K562 (cell line): ENCODE results near the gene ELOVL4. TPM values are rescaled to one million over a fixed set of nuclear protein-coding genes. Genes with fewer than 3 reads are reported as not detected.

ENCODE experiments used
- ATAC-seq: fragments of 200-7000 bp; cut with Tn5 transposase; 3 replicates; pipeline ENCODE4 v1.9.1; 2020; ENCODE audit warnings: moderate library complexity
- BruUV-seq: library from RNA; stranded (reverse); fragments of 400-500 nt; replicated peaks from 2 replicates; lab custom pipeline; 2021; lab: Mats Ljungman, UMichigan
- CTCF ChIA-PET: fragments of 300-600 bp; formaldehyde crosslinking; extraction: SDS; loops from one replicate; lab custom pipeline; 2021; ENCODE audit warnings: low intra/inter-chr PET ratio; lab: Yijun Ruan, JAX
- POLR2A ChIA-PET: fragments of 300-600, 350-650 bp; sonication (Branson Sonifier 250); formaldehyde crosslinking; extraction: SDS; loops from one replicate; lab custom pipeline; 2021; ENCODE audit warnings: antibody characterized with exemption, inconsistent platforms; lab: Yijun Ruan, JAX
- DNase-seq, 4 experiments: peaks; one replicate each; pipeline versions ENCODE4 v3.0.0 to v3.0.0-alpha.2; 2011 to 2018; ENCODE audit warnings: low spot score in 3 of 4, mixed read lengths in 3 of 4; ENCODE audit errors: extremely low read depth in 1 of 4
- FAIRE-seq: peaks from 2 replicates; lab custom pipeline; 2011; peaks lifted over from hg19 to GRCh38; lab: Jason Lieb, UNC
- H2AFZ ChIP-seq: 2 replicates; pipeline ENCODE4 v1.6.0; 2011; ENCODE audit warnings: low read depth, low read length, control low read depth, inconsistent platforms
- H3K27ac ChIP-seq: fragments of 200-600 bp; 3 replicates; pipeline ENCODE4 v1.8.0; 2011; ENCODE audit warnings: low read depth, mild to moderate bottlenecking, control low read depth, inconsistent platforms, low read length, moderate library complexity, mixed read lengths; ENCODE audit errors: extremely low read depth
- H3K27me3 ChIP-seq, 2 experiments: fragments of 300-600 bp in 1 of 2; 2 replicates in 1 of 2; 3 replicates in 1 of 2; pipeline versions ENCODE4 v1.6.0 to v1.8.0; 2011; ENCODE audit warnings: inconsistent platforms in 2 of 2, low read length in 2 of 2, mild to moderate bottlenecking in 1 of 2, mixed read lengths in 1 of 2, moderate library complexity in 1 of 2; ENCODE audit not compliant: control insufficient read depth in 2 of 2, insufficient read depth in 2 of 2
- H3K36me3 ChIP-seq: fragments of 300-600 bp; 3 replicates; pipeline ENCODE4 v1.8.0; 2011; ENCODE audit warnings: mild to moderate bottlenecking, low read length, inconsistent platforms; ENCODE audit not compliant: control insufficient read depth, insufficient read depth
- H3K4me1 ChIP-seq, 2 experiments: fragments of 200-600 bp in 1 of 2; replicated peaks in 1 of 2; 2 replicates in 1 of 2; 3 replicates in 1 of 2; pipeline versions ENCODE4 v1.5.1 to v1.8.0; 2011; ENCODE audit warnings: inconsistent platforms in 2 of 2, low read length in 2 of 2, mild to moderate bottlenecking in 1 of 2, mixed read lengths in 1 of 2, moderate library complexity in 1 of 2; ENCODE audit not compliant: control insufficient read depth in 2 of 2, insufficient read depth in 2 of 2
- H3K4me2 ChIP-seq: 2 replicates; pipeline ENCODE4 v1.6.1; 2011; ENCODE audit warnings: low read length, control low read depth, inconsistent platforms, mixed read lengths; ENCODE audit not compliant: insufficient read depth
- H3K4me3 ChIP-seq: fragments of 200-600 bp; sonication (generic), shearing (Covaris generic); 2 replicates; pipeline ENCODE4 v1.5.1; 2016; ENCODE audit warnings: control low read depth, inconsistent platforms
- H3K79me2 ChIP-seq: fragments of 200-600 bp; 3 replicates; pipeline ENCODE4 v1.8.0; 2011; ENCODE audit warnings: low read length, inconsistent platforms; ENCODE audit not compliant: control insufficient read depth, insufficient read depth
- H3K9ac ChIP-seq, 2 experiments: 2 replicates each; pipeline versions ENCODE4 v1.6.0 to v1.6.1; 2011; ENCODE audit warnings: low read depth in 2 of 2, low read length in 2 of 2, control low read depth in 1 of 2, inconsistent platforms in 1 of 2, mild to moderate bottlenecking in 1 of 2, mixed read lengths in 1 of 2; ENCODE audit not compliant: insufficient read depth in 1 of 2
- H3K9me1 ChIP-seq: one replicate; pipeline ENCODE4 v1.6.0; 2011; ENCODE audit warnings: inconsistent platforms, mild to moderate bottlenecking, low read length, moderate library complexity; ENCODE audit not compliant: control insufficient read depth, insufficient read depth
- H3K9me3 ChIP-seq: replicated peaks from 2 replicates; pipeline ENCODE4 v1.5.1; 2011; ENCODE audit warnings: low read depth, low read length, inconsistent platforms; ENCODE audit not compliant: control insufficient read depth, insufficient read depth
- H4K20me1 ChIP-seq: replicated peaks from 2 replicates; pipeline ENCODE4 v1.6.1; 2011; ENCODE audit warnings: low read length, inconsistent platforms, mixed read lengths; ENCODE audit not compliant: control insufficient read depth, insufficient read depth
- FUS ChIP-seq: fragments of 200-400 bp; formaldehyde crosslinking; optimal IDR thresholded peaks from 2 replicates; pipeline ENCODE3; 2017; ENCODE audit warnings: low read depth, low read length
- ILF3 ChIP-seq: fragments of 450-650 bp; IDR thresholded peaks from 2 replicates; pipeline ENCODE4 v1.6.1; 2018; ENCODE audit warnings: antibody characterized with exemption, mild to moderate bottlenecking, moderate library complexity, borderline replicate concordance
- POLR2G ChIP-seq: fragments of 200-400 bp; formaldehyde crosslinking; IDR thresholded peaks from 2 replicates; pipeline ENCODE4 v1.6.1; 2017; ENCODE audit warnings: low read depth, mild to moderate bottlenecking, antibody characterized with exemption, low read length, moderate library complexity
- SMARCB1 ChIP-seq: IDR thresholded peaks from 2 replicates; pipeline ENCODE4 v1.6.1; 2011; ENCODE audit warnings: improper control_type of control experiment, low read depth; ENCODE audit not compliant: insufficient read length
- TSHZ1 ChIP-seq: fragments of 250-450 bp; sonication (Bioruptor Pico); IDR thresholded peaks from 2 replicates; pipeline ENCODE4 v1.4.0; 2020; ENCODE audit warnings: mild to moderate bottlenecking, moderate library complexity
- USF2 ChIP-seq: sonication (generic); formaldehyde crosslinking; IDR thresholded peaks from 2 replicates; pipeline ENCODE4 v1.5.0; 2020; ENCODE audit warnings: missing genetic modification reagents
- ZBED1 ChIP-seq: IDR thresholded peaks from 2 replicates; pipeline ENCODE4 v1.6.1; 2014
- ZBTB12 ChIP-seq: fragments of 250-450 bp; sonication (Bioruptor Pico); IDR thresholded peaks from 2 replicates; pipeline ENCODE4 v1.4.0; 2020
- ZBTB33 ChIP-seq: sonication (generic); formaldehyde crosslinking; IDR thresholded peaks from 2 replicates; pipeline ENCODE4 v1.8.1; 2023; ENCODE audit warnings: mild to moderate bottlenecking, missing genetic modification reagents
- ZNF384 ChIP-seq: IDR thresholded peaks from 2 replicates; pipeline ENCODE4 v1.6.1; 2012; ENCODE audit warnings: low read depth, low read length, improper control_type of control experiment
- ZNF639 ChIP-seq, 2 experiments: fragments of 200-800 bp in 1 of 2; sonication (Bioruptor generic) in 1 of 2; sonication (generic) in 1 of 2; formaldehyde crosslinking in 1 of 2; IDR thresholded peaks in 1 of 2; conservative IDR thresholded peaks in 1 of 2; 2 replicates each; pipeline versions ENCODE4 v1.5.0 to v1.6.1; 2016 to 2020; ENCODE audit warnings: missing compliant biosample characterization in 1 of 2, missing genetic modification characterization in 1 of 2, missing genetic modification reagents in 1 of 2
- WGBS: fragments of 100-300 bp; shearing (Covaris generic); methylation state at CpG from one replicate; pipeline ENCODE4 v1.1.6; 2016; ENCODE audit warnings: low coverage, mixed read lengths; ENCODE audit not compliant: insufficient coverage; ENCODE audit errors: missing lambda C conversion rate; 5-methylcytosine and 5-hydroxymethylcytosine counted together
- in situ Hi-C: fragments of 300-500 bp; cut with MboI; formaldehyde crosslinking; loops from 4 replicates; pipeline ENCODE4 v1.15.0; 2018; ENCODE audit warnings: inconsistent platforms, mixed read lengths
- intact Hi-C: fragments of 100-400 bp; cut with micrococcal nuclease; formaldehyde crosslinking; loops from 2 replicates; pipeline ENCODE4 v1.14.2; 2022
- polyA plus RNA-seq, 8 experiments: library from polyadenylated mRNA; depleted of rRNA in 4 of 8; stranded (reverse) in 5 of 8; unstranded in 3 of 8; fragments of >200 nt; fragmentation: Nextera tagmentation in 2 of 8; fragmentation: Illumina TruSeq in 1 of 8; extraction: Ambion mirVana in 2 of 8; extraction: Trizol in 1 of 8; gene quantifications; 2 replicates each; pipeline versions ENCODE4 v1.2.1 to v1.2.3, GENCODE V29; 2011 to 2014; ENCODE audit warnings: inconsistent platforms in 1 of 8, missing spikeins in 1 of 8
- total RNA-seq, 7 experiments: library from RNA; depleted of rRNA in 6 of 7; stranded (reverse); fragments of >200 nt in 6 of 7; fragmentation: Illumina TruSeq in 2 of 7; extraction: Trizol in 2 of 7; gene quantifications; 2 replicates each; pipeline versions ENCODE4 v1.2.1 to v1.2.3, GENCODE V29; 2011 to 2021; ENCODE audit warnings: low replicate concordance in 1 of 7

Gene ELOVL4
- total and polyA plus RNA-seq, 9 of the 15 experiments (the other 6 are each of a cell fraction or from before 2014, with no cell fraction given), result not detected

GRCh38 chr6:79984261-79984660 lies 36.9 kb upstream of the ELOVL4 start:
- BruUV-seq, result no TSS peak
- Histone ChIP-seq H3K36me3 (no peaks in the 10 kb centered on the region), H2AFZ (no peak overlapping the region), H3K4me2 (no peak overlapping the region), H3K9me1 (no peaks in the 10 kb centered on the region), H3K9ac (no peak overlapping the region), H3K9me3 (no peaks in the 10 kb centered on the region), H3K4me1 (no peaks in the 10 kb centered on the region), H4K20me1 (no peaks in the 10 kb centered on the region), H3K27me3 (no peaks in the 10 kb centered on the region), H3K79me2 (no peaks in the 10 kb centered on the region), H3K27ac (no peak overlapping the region), H3K4me3 (no peak overlapping the region)
- FAIRE-seq (peak; percentile 11), DNase-seq (no peak), ATAC-seq (peak; percentile 44; the same call in 1 of the 3 replicates)
- WGBS, result 0% methylated on average over 2 of the region's 2 CpGs
- in situ Hi-C loops (no loop called here), intact Hi-C loops (no loop called here)
- ChIA-PET CTCF (no interaction called here), POLR2A (interaction anchor here (0.5 to 0.6 kb wide), 2 partner anchors 86 to 283 kb away, joined by 3 read pairs; no protein-coding TSS in a partner anchor)
- no peak for TF ChIP-seq USF2
- no peak for TF ChIP-seq FUS
- TF ChIP-seq POLR2G, result no peak
- no peak for TF ChIP-seq ZBTB12 (CRISPR knock-in tag)
- TF ChIP-seq SMARCB1, result no peak
- no peak for TF ChIP-seq ZNF639 (CRISPR knock-in tag; conservative IDR thresholded peaks at IDR 0.05 in 1 of 2, IDR thresholded peaks at IDR 0.05 in 1 of 2)
- no peak for TF ChIP-seq ZBTB33 (CRISPR knock-in tag)
- no peak for TF ChIP-seq ZBED1
- no peak for TF ChIP-seq TSHZ1
- TF ChIP-seq ZNF384, result no peak
- TF ChIP-seq ILF3, result no peak
